IMR-90 (cell line): Measurements from ENCODE around the gene FLT4. TPM values are rescaled to one million over a fixed set of nuclear protein-coding genes. Genes with fewer than 3 reads are reported as not detected.

Experiments
- ATAC-seq: fragments of 200-7000 bp; cut with Tn5 transposase; 2 replicates; pipeline ENCODE4 v1.9.1; 2020; ENCODE audit warnings: low read depth, mild to moderate bottlenecking, moderate library complexity
- BruUV-seq: library from RNA; stranded (reverse); fragments of 400-500 nt; replicated peaks from 2 replicates; lab custom pipeline; 2021; lab: Mats Ljungman, UMichigan
- CTCF ChIA-PET: fragments of 300-600 bp; formaldehyde crosslinking; extraction: SDS; loops from one replicate; lab custom pipeline; 2021; ENCODE audit warnings: antibody characterized with exemption; lab: Yijun Ruan, JAX
- POLR2A ChIA-PET: fragments of 300-600 bp; sonication (Branson Sonifier 250); formaldehyde crosslinking; loops from one replicate; lab custom pipeline; 2022; ENCODE audit warnings: antibody characterized with exemption; ENCODE audit not compliant: unreplicated experiment; lab: Charles Lee
- DNase-seq: peaks from one replicate; pipeline ENCODE4 v3.0.0; 2013
- H2AFZ ChIP-seq: replicated peaks from 2 replicates; pipeline ENCODE3; 2013; ENCODE audit warnings: low read length, mild to moderate bottlenecking; ENCODE audit not compliant: poor library complexity
- H2AK5ac ChIP-seq: 2 replicates; pipeline ENCODE4 v1.6.1; 2013; ENCODE audit warnings: low read depth, low read length, inconsistent platforms
- H2AK9ac ChIP-seq: replicated peaks from 2 replicates; pipeline ENCODE3; 2013; ENCODE audit warnings: mild to moderate bottlenecking, low read depth, low read length, moderate library complexity; ENCODE audit not compliant: poor library complexity
- H2BK120ac ChIP-seq: 2 replicates; pipeline ENCODE4 v1.6.1; 2013; ENCODE audit warnings: low read depth, low read length, inconsistent platforms
- H2BK15ac ChIP-seq: 3 replicates; pipeline ENCODE4 v1.6.1; 2013; ENCODE audit warnings: low read depth, low read length, inconsistent platforms
- H2BK20ac ChIP-seq: 2 replicates; pipeline ENCODE4 v1.6.1; 2013; ENCODE audit warnings: low read depth, mild to moderate bottlenecking, inconsistent platforms, low read length, moderate library complexity
- H2BK5ac ChIP-seq: 2 replicates; pipeline ENCODE4 v1.6.1; 2013; ENCODE audit warnings: mild to moderate bottlenecking, low read depth, low read length, inconsistent platforms; ENCODE audit not compliant: poor library complexity, severe bottlenecking
- H3K14ac ChIP-seq: replicated peaks from 2 replicates; pipeline ENCODE4 v1.6.1; 2013; ENCODE audit warnings: low read depth, low read length, inconsistent platforms
- H3K18ac ChIP-seq: 2 replicates; pipeline ENCODE4 v1.6.1; 2013; ENCODE audit warnings: low read depth, low read length, control low read depth
- H3K23ac ChIP-seq: 2 replicates; pipeline ENCODE4 v1.6.1; 2013; ENCODE audit warnings: low read depth, low read length, inconsistent platforms
- H3K27ac ChIP-seq: 2 replicates; pipeline ENCODE4 v1.5.1; 2013; ENCODE audit warnings: mild to moderate bottlenecking, control low read depth, low read length; ENCODE audit not compliant: insufficient read depth
- H3K27me3 ChIP-seq: 2 replicates; pipeline ENCODE4 v1.6.1; 2013; ENCODE audit warnings: low read length; ENCODE audit not compliant: control insufficient read depth, insufficient read depth
- H3K36me3 ChIP-seq: 2 replicates; pipeline ENCODE4 v1.6.1; 2013; ENCODE audit warnings: low read length, mixed read lengths; ENCODE audit not compliant: control insufficient read depth, insufficient read depth
- H3K4ac ChIP-seq: 2 replicates; pipeline ENCODE4 v1.6.1; 2013; ENCODE audit warnings: low read depth, low read length, inconsistent platforms
- H3K4me1 ChIP-seq: 2 replicates; pipeline ENCODE4 v1.6.1; 2013; ENCODE audit warnings: low read length, mixed read lengths; ENCODE audit not compliant: control insufficient read depth, insufficient read depth
- H3K4me2 ChIP-seq: 2 replicates; pipeline ENCODE4 v1.6.1; 2013; ENCODE audit warnings: low read depth, mild to moderate bottlenecking, control low read depth, low read length, moderate library complexity
- H3K4me3 ChIP-seq: 2 replicates; pipeline ENCODE4 v1.5.1; 2013; ENCODE audit warnings: low read depth, mild to moderate bottlenecking, control low read depth, low read length, moderate library complexity; ENCODE audit not compliant: insufficient read depth
- H3K56ac ChIP-seq: 2 replicates; pipeline ENCODE4 v1.6.1; 2013; ENCODE audit warnings: low read length, inconsistent platforms; ENCODE audit not compliant: insufficient read depth; ENCODE audit errors: extremely low read depth
- H3K79me1 ChIP-seq, 2 experiments: 2 replicates each; pipeline ENCODE4 v1.6.1; 2013; ENCODE audit warnings: low read length in 2 of 2, inconsistent platforms in 1 of 2, low read depth in 1 of 2
- H3K9ac ChIP-seq: 2 replicates; pipeline ENCODE4 v1.6.1; 2013; ENCODE audit warnings: low read depth, low read length, control low read depth
- H3K9me1 ChIP-seq: 2 replicates; pipeline ENCODE4 v1.6.1; 2013; ENCODE audit warnings: low read length, inconsistent platforms; ENCODE audit not compliant: insufficient read depth
- H3K9me3 ChIP-seq: 2 replicates; pipeline ENCODE4 v1.6.1; 2013; ENCODE audit warnings: low read length; ENCODE audit not compliant: control insufficient read depth, insufficient read depth
- H4K20me1 ChIP-seq: 2 replicates; pipeline ENCODE4 v1.6.1; 2013; ENCODE audit warnings: low read length, inconsistent platforms; ENCODE audit not compliant: insufficient read depth
- H4K5ac ChIP-seq: 2 replicates; pipeline ENCODE4 v1.6.1; 2013; ENCODE audit warnings: mild to moderate bottlenecking, low read depth, low read length, control low read depth
- H4K8ac ChIP-seq, 2 experiments: 2 replicates each; pipeline ENCODE4 v1.6.1; 2013; ENCODE audit warnings: low read depth in 2 of 2, low read length in 2 of 2, control low read depth in 1 of 2, inconsistent platforms in 1 of 2
- H4K91ac ChIP-seq: 2 replicates; pipeline ENCODE4 v1.6.1; 2013; ENCODE audit warnings: low read depth, low read length, inconsistent platforms; ENCODE audit not compliant: insufficient read depth
- BHLHE40 ChIP-seq: fragments of 150-350 bp; IDR thresholded peaks from 2 replicates; pipeline ENCODE4 v1.6.1; 2016; ENCODE audit warnings: mild to moderate bottlenecking, low read depth, low read length
- CEBPB ChIP-seq: IDR thresholded peaks from 2 replicates; pipeline ENCODE4 v1.6.1; 2012; ENCODE audit warnings: low read depth, low read length, improper control_type of control experiment
- CHD1 ChIP-seq: IDR thresholded peaks from 2 replicates; pipeline ENCODE4 v1.6.1; 2012; ENCODE audit warnings: low read depth, low read length, improper control_type of control experiment
- ELK1 ChIP-seq: fragments of 150-350 bp; IDR thresholded peaks from 2 replicates; pipeline ENCODE4 v1.6.1; 2016; ENCODE audit warnings: low read depth, mild to moderate bottlenecking, low read length, moderate library complexity, borderline replicate concordance
- FOS ChIP-seq: fragments of 150-350 bp; IDR thresholded peaks from 2 replicates; pipeline ENCODE4 v1.6.1; 2016; ENCODE audit warnings: low read depth, low read length
- MXI1 ChIP-seq: IDR thresholded peaks from 2 replicates; pipeline ENCODE4 v1.6.1; 2012; ENCODE audit warnings: low read depth, mild to moderate bottlenecking, low read length, moderate library complexity, borderline replicate concordance
- RFX5 ChIP-seq: IDR thresholded peaks from 2 replicates; pipeline ENCODE4 v1.8.0; 2012; ENCODE audit warnings: low read depth, mild to moderate bottlenecking, low read length, moderate library complexity
- SMC3 ChIP-seq: fragments of 150-350 bp; IDR thresholded peaks from 2 replicates; pipeline ENCODE4 v1.6.1; 2016; ENCODE audit warnings: low read depth, mild to moderate bottlenecking, antibody characterized with exemption, low read length, moderate library complexity
- USF2 ChIP-seq: fragments of 150-350 bp; IDR thresholded peaks from 2 replicates; pipeline ENCODE4 v1.6.1; 2017; ENCODE audit warnings: mild to moderate bottlenecking, antibody characterized with exemption, low read length, low read depth
- WGBS, 2 experiments: methylation state at CpG; one replicate each; pipeline versions ENCODE4 v1.1.5 to v1.1.7; 2013; ENCODE audit warnings: missing lambda C conversion rate in 2 of 2; ENCODE audit not compliant: insufficient read length in 1 of 2; ENCODE audit errors: extremely low coverage in 2 of 2; 5-methylcytosine and 5-hydroxymethylcytosine counted together
- dilution Hi-C: fragments of 300-500 bp; cut with HindIII; formaldehyde crosslinking; loops from one replicate; pipeline ENCODE4 v1.14.3; 2018; ENCODE audit warnings: low sequenced_read_pairs; ENCODE audit not compliant: unreplicated experiment
- in situ Hi-C: fragments of 300-500 bp; cut with MboI; formaldehyde crosslinking; loops from 3 replicates; pipeline ENCODE4 v1.14.3; 2019; ENCODE audit warnings: low sequenced_read_pairs, inconsistent platforms, mixed read lengths
- intact Hi-C: fragments of 100-400 bp; cut with micrococcal nuclease; formaldehyde crosslinking; loops from 2 replicates; pipeline ENCODE4 v1.10.0; 2022
- polyA plus RNA-seq, 3 experiments: library from polyadenylated mRNA; depleted of rRNA; stranded (reverse); fragments of >200 nt; gene quantifications; 2 replicates each; pipeline ENCODE4 v1.2.3, GENCODE V29; 2012; ENCODE audit warnings: low replicate concordance in 1 of 3
- total RNA-seq: library from RNA; depleted of rRNA; stranded (reverse); fragments of >200 nt; gene quantifications from 2 replicates; pipeline ENCODE4 v1.2.3, GENCODE V29; 2012

FLT4 gene
- total and polyA plus RNA-seq, 2 of the 4 experiments (the other 2 are of a cell fraction), result under 0.01 to 0.07 TPM

DNA sequence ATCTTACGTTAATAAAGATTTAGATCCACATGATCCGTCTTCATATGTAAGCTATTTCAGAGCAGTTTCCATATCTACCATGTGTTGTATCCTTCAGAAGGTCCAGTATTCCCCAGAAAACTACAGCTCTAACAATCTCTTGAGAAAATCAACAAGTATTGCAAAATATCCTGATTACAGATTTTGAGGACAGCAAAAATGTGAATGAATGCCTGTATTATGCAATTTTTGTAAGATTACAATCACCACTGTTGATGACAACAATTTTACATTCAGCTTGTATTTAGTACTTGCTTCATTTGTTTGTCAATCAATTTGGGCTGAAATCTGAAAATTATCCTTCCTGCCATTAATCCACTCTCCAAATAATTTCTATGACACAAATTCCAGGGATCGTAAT is 43.0 kb upstream of the FLT4 start:
- H3K9ac ChIP-seq, result no peak overlapping the region
- H3K9me3 ChIP-seq, result no peaks in the 10 kb centered on the region
- ATAC-seq (no peak), DNase-seq (no peak)
- no CpG with 5 or more reads among the region's 3 CpGs for WGBS, 2 experiments
- H4K5ac ChIP-seq, result no peak overlapping the region
- in situ Hi-C loops, result no loop called here
- no peaks in the 10 kb centered on the region for H4K20me1 ChIP-seq
- POLR2A ChIA-PET, result no interaction called here
- no peaks in the 10 kb centered on the region for H3K79me1 ChIP-seq
- no peak overlapping the region for H2BK20ac ChIP-seq
- BruUV-seq, result no TSS peak
- no peak overlapping the region for H2BK5ac ChIP-seq
- H3K9me1 ChIP-seq, result no peaks in the 10 kb centered on the region
- dilution Hi-C loops, result no loop called here
- CTCF ChIA-PET, result no interaction called here
- H2AK9ac ChIP-seq, result no peak overlapping the region
- H2AK5ac ChIP-seq, result no peak overlapping the region
- no peak overlapping the region for H3K4ac ChIP-seq
- H2BK15ac ChIP-seq, result no peak overlapping the region
- no peak overlapping the region for H2BK120ac ChIP-seq
- no peaks in the 10 kb centered on the region for H3K36me3 ChIP-seq
- no peak overlapping the region for H3K27ac ChIP-seq
- H4K8ac ChIP-seq, result no peak overlapping the region
- no peak overlapping the region for H3K14ac ChIP-seq
- no peak overlapping the region for H4K91ac ChIP-seq
- H3K18ac ChIP-seq, result no peak overlapping the region
- H3K56ac ChIP-seq, result no peak overlapping the region
- H2AFZ ChIP-seq, result no peak overlapping the region
- H3K4me1 ChIP-seq, result no peaks in the 10 kb centered on the region
- no peak overlapping the region for H3K23ac ChIP-seq
- intact Hi-C loops, result no loop called here
- TF ChIP-seq MXI1, result no peak
- TF ChIP-seq USF2, result no peak
- TF ChIP-seq ELK1, result no peak
- TF ChIP-seq CHD1, result no peak
- TF ChIP-seq CEBPB, result no peak
- no peak for TF ChIP-seq FOS
- TF ChIP-seq RFX5, result no peak
- no peak for TF ChIP-seq SMC3
- TF ChIP-seq BHLHE40, result no peak
- peaks cover 6% of the 10 kb centered on the region for H3K27me3 ChIP-seq
- H3K4me2 ChIP-seq, result no peak overlapping the region
- H3K4me3 ChIP-seq, result no peak overlapping the region
